HL-60 (cell line): ENCODE data around the gene PLOD1.

ENCODE experiments used
- CTCF ChIP-seq: IDR thresholded peaks from one replicate; pipeline ENCODE4 v1.5.1; 2011; ENCODE audit warnings: low read length, control low read depth, inconsistent platforms; ENCODE audit not compliant: insufficient read depth
- GABPA ChIP-seq: IDR thresholded peaks from 2 replicates; pipeline ENCODE4 v1.6.1; 2012; ENCODE audit warnings: low read depth
- POLR2AphosphoS5 ChIP-seq: IDR thresholded peaks from 2 replicates; pipeline ENCODE4 v1.6.1; 2012; ENCODE audit warnings: low read depth
- SPI1 ChIP-seq: IDR thresholded peaks from 2 replicates; pipeline ENCODE4 v1.6.1; 2012; ENCODE audit warnings: low read depth, mild to moderate bottlenecking, borderline replicate concordance
- TF ChIP-seq, protein P1 (sequence below): IDR thresholded peaks from 2 replicates; pipeline ENCODE4 v1.6.1; 2012; ENCODE audit warnings: low read depth; ENCODE audit not compliant: insufficient replicate concordance

- no peak for TF ChIP-seq CTCF
- no peak for TF ChIP-seq POLR2AphosphoS5
- no peak for TF ChIP-seq GABPA
- TF ChIP-seq SPI1, result no peak
- TF ChIP-seq, protein P1, sequence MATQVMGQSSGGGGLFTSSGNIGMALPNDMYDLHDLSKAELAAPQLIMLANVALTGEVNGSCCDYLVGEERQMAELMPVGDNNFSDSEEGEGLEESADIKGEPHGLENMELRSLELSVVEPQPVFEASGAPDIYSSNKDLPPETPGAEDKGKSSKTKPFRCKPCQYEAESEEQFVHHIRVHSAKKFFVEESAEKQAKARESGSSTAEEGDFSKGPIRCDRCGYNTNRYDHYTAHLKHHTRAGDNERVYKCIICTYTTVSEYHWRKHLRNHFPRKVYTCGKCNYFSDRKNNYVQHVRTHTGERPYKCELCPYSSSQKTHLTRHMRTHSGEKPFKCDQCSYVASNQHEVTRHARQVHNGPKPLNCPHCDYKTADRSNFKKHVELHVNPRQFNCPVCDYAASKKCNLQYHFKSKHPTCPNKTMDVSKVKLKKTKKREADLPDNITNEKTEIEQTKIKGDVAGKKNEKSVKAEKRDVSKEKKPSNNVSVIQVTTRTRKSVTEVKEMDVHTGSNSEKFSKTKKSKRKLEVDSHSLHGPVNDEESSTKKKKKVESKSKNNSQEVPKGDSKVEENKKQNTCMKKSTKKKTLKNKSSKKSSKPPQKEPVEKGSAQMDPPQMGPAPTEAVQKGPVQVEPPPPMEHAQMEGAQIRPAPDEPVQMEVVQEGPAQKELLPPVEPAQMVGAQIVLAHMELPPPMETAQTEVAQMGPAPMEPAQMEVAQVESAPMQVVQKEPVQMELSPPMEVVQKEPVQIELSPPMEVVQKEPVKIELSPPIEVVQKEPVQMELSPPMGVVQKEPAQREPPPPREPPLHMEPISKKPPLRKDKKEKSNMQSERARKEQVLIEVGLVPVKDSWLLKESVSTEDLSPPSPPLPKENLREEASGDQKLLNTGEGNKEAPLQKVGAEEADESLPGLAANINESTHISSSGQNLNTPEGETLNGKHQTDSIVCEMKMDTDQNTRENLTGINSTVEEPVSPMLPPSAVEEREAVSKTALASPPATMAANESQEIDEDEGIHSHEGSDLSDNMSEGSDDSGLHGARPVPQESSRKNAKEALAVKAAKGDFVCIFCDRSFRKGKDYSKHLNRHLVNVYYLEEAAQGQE, result no peak
Observed at GRCh38 chr1:12015001-12015491, 80.5 kb downstream of the PLOD1 start.
